IMR-90 (cell line): ENCODE measurements around the gene TACC2. TPM values are rescaled to one million over a fixed set of nuclear protein-coding genes. Genes with fewer than 3 reads are reported as not detected.

ENCODE experiments used
- ATAC-seq: fragments of 200-7000 bp; cut with Tn5 transposase; 2 replicates; pipeline ENCODE4 v1.9.1; 2020; ENCODE audit warnings: low read depth, mild to moderate bottlenecking, moderate library complexity
- BruUV-seq: library from RNA; stranded (reverse); fragments of 400-500 nt; replicated peaks from 2 replicates; lab custom pipeline; 2021; lab: Mats Ljungman, UMichigan
- CTCF ChIA-PET: fragments of 300-600 bp; formaldehyde crosslinking; extraction: SDS; loops from one replicate; lab custom pipeline; 2021; ENCODE audit warnings: antibody characterized with exemption; lab: Yijun Ruan, JAX
- POLR2A ChIA-PET: fragments of 300-600 bp; sonication (Branson Sonifier 250); formaldehyde crosslinking; loops from one replicate; lab custom pipeline; 2022; ENCODE audit warnings: antibody characterized with exemption; ENCODE audit not compliant: unreplicated experiment; lab: Charles Lee
- DNase-seq: peaks from one replicate; pipeline ENCODE4 v3.0.0; 2013
- H2AFZ ChIP-seq: replicated peaks from 2 replicates; pipeline ENCODE3; 2013; ENCODE audit warnings: low read length, mild to moderate bottlenecking; ENCODE audit not compliant: poor library complexity
- H2AK5ac ChIP-seq: 2 replicates; pipeline ENCODE4 v1.6.1; 2013; ENCODE audit warnings: low read depth, low read length, inconsistent platforms
- H2AK9ac ChIP-seq: replicated peaks from 2 replicates; pipeline ENCODE3; 2013; ENCODE audit warnings: mild to moderate bottlenecking, low read depth, low read length, moderate library complexity; ENCODE audit not compliant: poor library complexity
- H2BK120ac ChIP-seq: 2 replicates; pipeline ENCODE4 v1.6.1; 2013; ENCODE audit warnings: low read depth, low read length, inconsistent platforms
- H2BK15ac ChIP-seq: 3 replicates; pipeline ENCODE4 v1.6.1; 2013; ENCODE audit warnings: low read depth, low read length, inconsistent platforms
- H2BK20ac ChIP-seq: 2 replicates; pipeline ENCODE4 v1.6.1; 2013; ENCODE audit warnings: low read depth, mild to moderate bottlenecking, inconsistent platforms, low read length, moderate library complexity
- H2BK5ac ChIP-seq: 2 replicates; pipeline ENCODE4 v1.6.1; 2013; ENCODE audit warnings: mild to moderate bottlenecking, low read depth, low read length, inconsistent platforms; ENCODE audit not compliant: poor library complexity, severe bottlenecking
- H3K14ac ChIP-seq: replicated peaks from 2 replicates; pipeline ENCODE4 v1.6.1; 2013; ENCODE audit warnings: low read depth, low read length, inconsistent platforms
- H3K18ac ChIP-seq: 2 replicates; pipeline ENCODE4 v1.6.1; 2013; ENCODE audit warnings: low read depth, low read length, control low read depth
- H3K23ac ChIP-seq: 2 replicates; pipeline ENCODE4 v1.6.1; 2013; ENCODE audit warnings: low read depth, low read length, inconsistent platforms
- H3K27ac ChIP-seq: 2 replicates; pipeline ENCODE4 v1.5.1; 2013; ENCODE audit warnings: mild to moderate bottlenecking, control low read depth, low read length; ENCODE audit not compliant: insufficient read depth
- H3K27me3 ChIP-seq: 2 replicates; pipeline ENCODE4 v1.6.1; 2013; ENCODE audit warnings: low read length; ENCODE audit not compliant: control insufficient read depth, insufficient read depth
- H3K36me3 ChIP-seq: 2 replicates; pipeline ENCODE4 v1.6.1; 2013; ENCODE audit warnings: low read length, mixed read lengths; ENCODE audit not compliant: control insufficient read depth, insufficient read depth
- H3K4ac ChIP-seq: 2 replicates; pipeline ENCODE4 v1.6.1; 2013; ENCODE audit warnings: low read depth, low read length, inconsistent platforms
- H3K4me1 ChIP-seq: 2 replicates; pipeline ENCODE4 v1.6.1; 2013; ENCODE audit warnings: low read length, mixed read lengths; ENCODE audit not compliant: control insufficient read depth, insufficient read depth
- H3K4me2 ChIP-seq: 2 replicates; pipeline ENCODE4 v1.6.1; 2013; ENCODE audit warnings: low read depth, mild to moderate bottlenecking, control low read depth, low read length, moderate library complexity
- H3K4me3 ChIP-seq: 2 replicates; pipeline ENCODE4 v1.5.1; 2013; ENCODE audit warnings: low read depth, mild to moderate bottlenecking, control low read depth, low read length, moderate library complexity; ENCODE audit not compliant: insufficient read depth
- H3K56ac ChIP-seq: 2 replicates; pipeline ENCODE4 v1.6.1; 2013; ENCODE audit warnings: low read length, inconsistent platforms; ENCODE audit not compliant: insufficient read depth; ENCODE audit errors: extremely low read depth
- H3K79me1 ChIP-seq, 2 experiments: 2 replicates each; pipeline ENCODE4 v1.6.1; 2013; ENCODE audit warnings: low read length in 2 of 2, inconsistent platforms in 1 of 2, low read depth in 1 of 2
- H3K9ac ChIP-seq: 2 replicates; pipeline ENCODE4 v1.6.1; 2013; ENCODE audit warnings: low read depth, low read length, control low read depth
- H3K9me1 ChIP-seq: 2 replicates; pipeline ENCODE4 v1.6.1; 2013; ENCODE audit warnings: low read length, inconsistent platforms; ENCODE audit not compliant: insufficient read depth
- H3K9me3 ChIP-seq: 2 replicates; pipeline ENCODE4 v1.6.1; 2013; ENCODE audit warnings: low read length; ENCODE audit not compliant: control insufficient read depth, insufficient read depth
- H4K20me1 ChIP-seq: 2 replicates; pipeline ENCODE4 v1.6.1; 2013; ENCODE audit warnings: low read length, inconsistent platforms; ENCODE audit not compliant: insufficient read depth
- H4K5ac ChIP-seq: 2 replicates; pipeline ENCODE4 v1.6.1; 2013; ENCODE audit warnings: mild to moderate bottlenecking, low read depth, low read length, control low read depth
- H4K8ac ChIP-seq, 2 experiments: 2 replicates each; pipeline ENCODE4 v1.6.1; 2013; ENCODE audit warnings: low read depth in 2 of 2, low read length in 2 of 2, control low read depth in 1 of 2, inconsistent platforms in 1 of 2
- H4K91ac ChIP-seq: 2 replicates; pipeline ENCODE4 v1.6.1; 2013; ENCODE audit warnings: low read depth, low read length, inconsistent platforms; ENCODE audit not compliant: insufficient read depth
- BHLHE40 ChIP-seq: fragments of 150-350 bp; IDR thresholded peaks from 2 replicates; pipeline ENCODE4 v1.6.1; 2016; ENCODE audit warnings: mild to moderate bottlenecking, low read depth, low read length
- CEBPB ChIP-seq: IDR thresholded peaks from 2 replicates; pipeline ENCODE4 v1.6.1; 2012; ENCODE audit warnings: low read depth, low read length, improper control_type of control experiment
- CHD1 ChIP-seq: IDR thresholded peaks from 2 replicates; pipeline ENCODE4 v1.6.1; 2012; ENCODE audit warnings: low read depth, low read length, improper control_type of control experiment
- FOS ChIP-seq: fragments of 150-350 bp; IDR thresholded peaks from 2 replicates; pipeline ENCODE4 v1.6.1; 2016; ENCODE audit warnings: low read depth, low read length
- MAZ ChIP-seq: IDR thresholded peaks from 2 replicates; pipeline ENCODE4 v1.6.1; 2012; ENCODE audit warnings: low read depth, mild to moderate bottlenecking, low read length, improper control_type of control experiment, moderate library complexity, borderline replicate concordance
- MXI1 ChIP-seq: IDR thresholded peaks from 2 replicates; pipeline ENCODE4 v1.6.1; 2012; ENCODE audit warnings: low read depth, mild to moderate bottlenecking, low read length, moderate library complexity, borderline replicate concordance
- NFE2L2 ChIP-seq: fragments of 150-350 bp; IDR thresholded peaks from 2 replicates; pipeline ENCODE4 v1.6.1; 2016; ENCODE audit warnings: low read depth, mild to moderate bottlenecking, low read length
- POLR2A ChIP-seq: IDR thresholded peaks from 2 replicates; pipeline ENCODE4 v1.6.1; 2012; ENCODE audit warnings: mild to moderate bottlenecking, low read depth, low read length
- RAD21 ChIP-seq: IDR thresholded peaks from 2 replicates; pipeline ENCODE4 v1.6.1; 2012; ENCODE audit warnings: low read length, improper control_type of control experiment
- RCOR1 ChIP-seq: IDR thresholded peaks from 2 replicates; pipeline ENCODE4 v1.6.1; 2012; ENCODE audit warnings: mild to moderate bottlenecking, low read length, improper control_type of control experiment; ENCODE audit not compliant: insufficient replicate concordance
- RFX5 ChIP-seq: IDR thresholded peaks from 2 replicates; pipeline ENCODE4 v1.8.0; 2012; ENCODE audit warnings: low read depth, mild to moderate bottlenecking, low read length, moderate library complexity
- SMC3 ChIP-seq: fragments of 150-350 bp; IDR thresholded peaks from 2 replicates; pipeline ENCODE4 v1.6.1; 2016; ENCODE audit warnings: low read depth, mild to moderate bottlenecking, antibody characterized with exemption, low read length, moderate library complexity
- USF2 ChIP-seq: fragments of 150-350 bp; IDR thresholded peaks from 2 replicates; pipeline ENCODE4 v1.6.1; 2017; ENCODE audit warnings: mild to moderate bottlenecking, antibody characterized with exemption, low read length, low read depth
- WGBS, 2 experiments: methylation state at CpG; one replicate each; pipeline versions ENCODE4 v1.1.5 to v1.1.7; 2013; ENCODE audit warnings: missing lambda C conversion rate in 2 of 2; ENCODE audit not compliant: insufficient read length in 1 of 2; ENCODE audit errors: extremely low coverage in 2 of 2; 5-methylcytosine and 5-hydroxymethylcytosine counted together
- dilution Hi-C: fragments of 300-500 bp; cut with HindIII; formaldehyde crosslinking; loops from one replicate; pipeline ENCODE4 v1.14.3; 2018; ENCODE audit warnings: low sequenced_read_pairs; ENCODE audit not compliant: unreplicated experiment
- in situ Hi-C: fragments of 300-500 bp; cut with MboI; formaldehyde crosslinking; loops from 3 replicates; pipeline ENCODE4 v1.14.3; 2019; ENCODE audit warnings: low sequenced_read_pairs, inconsistent platforms, mixed read lengths
- intact Hi-C: fragments of 100-400 bp; cut with micrococcal nuclease; formaldehyde crosslinking; loops from 2 replicates; pipeline ENCODE4 v1.10.0; 2022
- polyA plus RNA-seq, 3 experiments: library from polyadenylated mRNA; depleted of rRNA; stranded (reverse); fragments of >200 nt; gene quantifications; 2 replicates each; pipeline ENCODE4 v1.2.3, GENCODE V29; 2012; ENCODE audit warnings: low replicate concordance in 1 of 3
- total RNA-seq: library from RNA; depleted of rRNA; stranded (reverse); fragments of >200 nt; gene quantifications from 2 replicates; pipeline ENCODE4 v1.2.3, GENCODE V29; 2012
- TF ChIP-seq, protein P1 (sequence below): conservative IDR thresholded peaks from 2 replicates; pipeline ENCODE4 v1.5.1; 2012; ENCODE audit warnings: mild to moderate bottlenecking, low read depth, low read length, improper control_type of control experiment
- TF ChIP-seq, protein P2 (sequence below): fragments of 150-350 bp; IDR thresholded peaks from 2 replicates; pipeline ENCODE4 v1.6.1; 2016; ENCODE audit warnings: low read depth, mild to moderate bottlenecking, low read length, moderate library complexity, borderline replicate concordance

Gene TACC2
- total and polyA plus RNA-seq, 2 of the 4 experiments (the other 2 are of a cell fraction), result 2.9 to 15.4 TPM

DNA sequence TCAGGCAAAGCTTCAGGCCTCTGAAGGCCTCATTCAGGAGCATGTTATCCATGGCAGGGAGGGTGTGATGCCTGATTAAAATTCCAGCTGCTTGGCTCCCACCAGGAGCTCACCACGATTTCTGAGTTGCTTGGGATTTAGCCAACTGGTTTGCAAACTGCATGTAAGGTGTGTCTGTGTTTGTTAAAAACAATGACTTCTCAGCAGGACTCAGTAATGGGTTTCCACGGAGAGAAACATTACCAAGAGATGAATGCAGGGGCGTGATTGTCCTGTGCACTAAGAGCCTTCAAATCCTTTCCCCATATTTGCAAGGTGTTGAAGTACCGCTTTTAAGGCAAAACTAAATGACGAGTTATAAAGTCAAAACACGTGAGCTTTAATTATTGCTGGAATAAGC lies 193.3 kb downstream of the TACC2 start:
- no peak overlapping the region for H3K4me2 ChIP-seq
- dilution Hi-C loops, result no loop called here

More for the DNA sequence above, 193.3 kb downstream of the TACC2 start:
- peaks cover 21% of the 10 kb centered on the region for H3K9me1 ChIP-seq
- 0 out of 2 replicates have a peak overlapping the region, but pooled peaks have one; percentile 3 for H2BK120ac ChIP-seq
- no peaks in the 10 kb centered on the region for H3K9me3 ChIP-seq
- H2AK9ac ChIP-seq, result no peak overlapping the region
- H3K36me3 ChIP-seq, result no peaks in the 10 kb centered on the region
- H3K4me3 ChIP-seq, result no peak overlapping the region
- no peak overlapping the region for H2BK5ac ChIP-seq
- no peak overlapping the region for H2AFZ ChIP-seq
- no peak overlapping the region for H3K56ac ChIP-seq
- H4K8ac ChIP-seq, result no peak overlapping the region
- ATAC-seq (no peak), DNase-seq (no peak)
- no peak overlapping the region for H3K27ac ChIP-seq
- H3K14ac ChIP-seq, result 0 out of 2 replicates have a peak overlapping the region, but pooled peaks have one; percentile 8
- H2AK5ac ChIP-seq, result peak overlapping the region; percentile 63; the same call in 1 of the 2 replicates
- H2BK15ac ChIP-seq, result 0 out of 3 replicates have a peak overlapping the region, but pooled peaks have one; percentile 2
- peak overlapping the region; percentile 8; the same call in 1 of the 2 replicates for H3K4ac ChIP-seq
- intact Hi-C loops, result no loop called here
- peak overlapping the region; percentile 2; the same call in 1 of the 2 replicates for H2BK20ac ChIP-seq
- no peak overlapping the region for H4K91ac ChIP-seq
- no peak overlapping the region for H4K5ac ChIP-seq
- H3K27me3 ChIP-seq, result no peaks in the 10 kb centered on the region
- ChIA-PET POLR2A (no interaction called here), CTCF (interaction anchor here (1.0 to 1.6 kb wide), 2 partner anchors 14 to 40 kb away, joined by 4 read pairs; no protein-coding TSS in a partner anchor)
- 90% methylated on average over 3 of the region's 6 CpGs; no CpG with 5 or more reads in 1 of the 2 experiments for WGBS, 2 experiments
- no peak overlapping the region for H3K9ac ChIP-seq
- no peak for TF ChIP-seq MXI1
- TF ChIP-seq BHLHE40, result no peak
- no peak for TF ChIP-seq RFX5
- TF ChIP-seq USF2, result no peak
- TF ChIP-seq MAZ, result no peak
- TF ChIP-seq NFE2L2, result no peak
- TF ChIP-seq, protein P1, sequence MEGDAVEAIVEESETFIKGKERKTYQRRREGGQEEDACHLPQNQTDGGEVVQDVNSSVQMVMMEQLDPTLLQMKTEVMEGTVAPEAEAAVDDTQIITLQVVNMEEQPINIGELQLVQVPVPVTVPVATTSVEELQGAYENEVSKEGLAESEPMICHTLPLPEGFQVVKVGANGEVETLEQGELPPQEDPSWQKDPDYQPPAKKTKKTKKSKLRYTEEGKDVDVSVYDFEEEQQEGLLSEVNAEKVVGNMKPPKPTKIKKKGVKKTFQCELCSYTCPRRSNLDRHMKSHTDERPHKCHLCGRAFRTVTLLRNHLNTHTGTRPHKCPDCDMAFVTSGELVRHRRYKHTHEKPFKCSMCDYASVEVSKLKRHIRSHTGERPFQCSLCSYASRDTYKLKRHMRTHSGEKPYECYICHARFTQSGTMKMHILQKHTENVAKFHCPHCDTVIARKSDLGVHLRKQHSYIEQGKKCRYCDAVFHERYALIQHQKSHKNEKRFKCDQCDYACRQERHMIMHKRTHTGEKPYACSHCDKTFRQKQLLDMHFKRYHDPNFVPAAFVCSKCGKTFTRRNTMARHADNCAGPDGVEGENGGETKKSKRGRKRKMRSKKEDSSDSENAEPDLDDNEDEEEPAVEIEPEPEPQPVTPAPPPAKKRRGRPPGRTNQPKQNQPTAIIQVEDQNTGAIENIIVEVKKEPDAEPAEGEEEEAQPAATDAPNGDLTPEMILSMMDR, result no peak
- TF ChIP-seq FOS, result no peak
- no peak for TF ChIP-seq CEBPB
- TF ChIP-seq RCOR1, result no peak
- TF ChIP-seq, protein P2, sequence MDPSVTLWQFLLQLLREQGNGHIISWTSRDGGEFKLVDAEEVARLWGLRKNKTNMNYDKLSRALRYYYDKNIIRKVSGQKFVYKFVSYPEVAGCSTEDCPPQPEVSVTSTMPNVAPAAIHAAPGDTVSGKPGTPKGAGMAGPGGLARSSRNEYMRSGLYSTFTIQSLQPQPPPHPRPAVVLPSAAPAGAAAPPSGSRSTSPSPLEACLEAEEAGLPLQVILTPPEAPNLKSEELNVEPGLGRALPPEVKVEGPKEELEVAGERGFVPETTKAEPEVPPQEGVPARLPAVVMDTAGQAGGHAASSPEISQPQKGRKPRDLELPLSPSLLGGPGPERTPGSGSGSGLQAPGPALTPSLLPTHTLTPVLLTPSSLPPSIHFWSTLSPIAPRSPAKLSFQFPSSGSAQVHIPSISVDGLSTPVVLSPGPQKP, result no peak
- no peak for TF ChIP-seq SMC3
- no peak for TF ChIP-seq RAD21
- no peak for TF ChIP-seq CHD1
- no peak for TF ChIP-seq POLR2A
- in situ Hi-C loops, result no loop called here
- H3K23ac ChIP-seq, result no peak overlapping the region
- peaks cover 9% of the 10 kb centered on the region; the same call in 1 of the 2 replicates for H4K20me1 ChIP-seq
- no TSS peak for BruUV-seq
- peaks cover 15 to 55% of the 10 kb centered on the region in 2 experiments for H3K79me1 ChIP-seq
- H3K18ac ChIP-seq, result no peak overlapping the region
- peaks cover 10% of the 10 kb centered on the region for H3K4me1 ChIP-seq
